Measurements from ENCODE around the gene MINDY1.

The MINDY1 gene

GRCh38 chr1:151006327-151007052 is at the start of gene MINDY1:
Gene MINDY1 (minus strand): TSS chr1:151006902. CDS start chr1:151002617, 4,285 bp downstream.
- peak in 3 of 6 experiments; percentile 17 to 40 (median 24) for DNase-seq

GRCh38 chr1:151056149-151056548 is 49.4 kb upstream of the MINDY1 start:
- peak in 4 of 6 experiments; percentile 4 to 67 (median 64) for DNase-seq

GRCh38 chr1:151055581-151055980 is 48.9 kb upstream of the MINDY1 start:
- DNase-seq: no peak

- no peak for DNase-seq
Observed at GRCh38 chr1:151054971-151055547, 48.4 kb upstream of the MINDY1 start.

- no peak for DNase-seq
Observed at GRCh38 chr1:151051356-151052009, 44.8 kb upstream of the MINDY1 start.

GRCh38 chr1:151050051-151050688 is 43.5 kb upstream of the MINDY1 start:
- DNase-seq: no peak

GRCh38 chr1:151049458-151049857 is 42.8 kb upstream of the MINDY1 start:
- peak in 2 of 6 experiments; percentile 6 to 37 for DNase-seq

GRCh38 chr1:151048645-151049032 is 41.9 kb upstream of the MINDY1 start:
- DNase-seq: peak in 1 of 6 experiments; percentile 27

GRCh38 chr1:151047925-151048644 is 41.4 kb upstream of the MINDY1 start:
- peak; percentile 25 to 75 (median 43) for DNase-seq

- peak; percentile 33 to 58 (median 41) for DNase-seq
Observed at GRCh38 chr1:151047591-151047924, 40.9 kb upstream of the MINDY1 start, which contains the start of gene C1orf56. Gene C1orf56 (plus strand): TSS chr1:151047751. CDS start chr1:151047848, 97 bp downstream.

GRCh38 chr1:151043163-151043562 is 36.5 kb upstream of the MINDY1 start:
- DNase-seq: no peak

GRCh38 chr1:151039521-151039920 is 32.8 kb upstream of the MINDY1 start:
- DNase-seq: no peak

GRCh38 chr1:151037032-151037431 is 30.3 kb upstream of the MINDY1 start:
- no peak for DNase-seq

GRCh38 chr1:151036356-151036755 is 29.7 kb upstream of the MINDY1 start, which contains the start of gene BNIPL:
Gene BNIPL (plus strand): TSS chr1:151036586. CDS start chr1:151036726, 140 bp downstream.
- no peak for DNase-seq

GRCh38 chr1:151035167-151035566 is 28.5 kb upstream of the MINDY1 start:
- DNase-seq: no peak

GRCh38 chr1:151032164-151032563 is 25.5 kb upstream of the MINDY1 start:
- DNase-seq: no peak

GRCh38 chr1:151026460-151026859 is 19.8 kb upstream of the MINDY1 start:
- no peak for DNase-seq

- DNase-seq: peak; percentile 69 to 89 (median 80)
Observed at GRCh38 chr1:151024540-151025146, 17.9 kb upstream of the MINDY1 start.

GRCh38 chr1:151013518-151013917 is 6.8 kb upstream of the MINDY1 start:
- no peak for DNase-seq

GRCh38 chr1:151012684-151013471 is 6.2 kb upstream of the MINDY1 start:
- DNase-seq: no peak

GRCh38 chr1:151011154-151011850 is 4.6 kb upstream of the MINDY1 start:
- DNase-seq: no peak
